Mammary epithelial cell (primary cell): ENCODE measurements around the gene HARS1.

ENCODE experiments used
- EZH2 ChIP-seq: IDR thresholded peaks from 2 replicates; pipeline ENCODE4 v1.6.1; 2012; ENCODE audit warnings: low read length, inconsistent platforms, borderline replicate concordance
- TF ChIP-seq, protein P1 (sequence below), 2 donors: IDR thresholded peaks in 1 of 2; conservative IDR thresholded peaks in 1 of 2; 2 replicates each; pipeline ENCODE4 v1.5.1; 2011 to 2012; ENCODE audit warnings: inconsistent platforms in 2 of 2, low read length in 2 of 2, mild to moderate bottlenecking in 2 of 2, control low read depth in 1 of 2, low read depth in 1 of 2; ENCODE audit not compliant: insufficient read depth in 1 of 2; ENCODE audit errors: extremely low read depth in 1 of 2

DNA sequence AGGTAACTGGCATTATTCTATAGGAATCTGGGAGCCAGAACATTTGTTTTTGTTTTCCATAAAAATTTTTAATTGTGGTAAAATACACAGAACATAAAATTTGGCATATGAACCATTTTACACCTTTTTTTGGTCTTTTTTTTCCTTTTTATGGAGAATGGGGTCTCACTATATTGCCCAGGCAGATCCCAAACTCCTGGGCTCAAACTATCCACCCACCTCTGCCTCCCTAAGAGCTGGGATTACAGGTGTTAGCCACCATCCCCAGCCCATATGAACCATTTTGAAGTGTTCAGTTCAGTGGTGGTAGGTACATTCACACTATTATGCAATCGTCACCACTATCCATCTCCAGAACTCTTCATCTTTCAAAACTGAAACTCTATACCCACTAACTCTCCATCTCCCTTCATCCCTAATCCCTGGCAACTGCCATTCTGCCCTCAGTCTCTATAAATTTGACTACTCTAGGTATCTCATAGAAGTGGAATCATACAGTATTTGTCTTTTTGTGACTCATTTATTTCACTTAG lies 22.5 kb upstream of the HARS1 start:
- TF ChIP-seq, protein P1, sequence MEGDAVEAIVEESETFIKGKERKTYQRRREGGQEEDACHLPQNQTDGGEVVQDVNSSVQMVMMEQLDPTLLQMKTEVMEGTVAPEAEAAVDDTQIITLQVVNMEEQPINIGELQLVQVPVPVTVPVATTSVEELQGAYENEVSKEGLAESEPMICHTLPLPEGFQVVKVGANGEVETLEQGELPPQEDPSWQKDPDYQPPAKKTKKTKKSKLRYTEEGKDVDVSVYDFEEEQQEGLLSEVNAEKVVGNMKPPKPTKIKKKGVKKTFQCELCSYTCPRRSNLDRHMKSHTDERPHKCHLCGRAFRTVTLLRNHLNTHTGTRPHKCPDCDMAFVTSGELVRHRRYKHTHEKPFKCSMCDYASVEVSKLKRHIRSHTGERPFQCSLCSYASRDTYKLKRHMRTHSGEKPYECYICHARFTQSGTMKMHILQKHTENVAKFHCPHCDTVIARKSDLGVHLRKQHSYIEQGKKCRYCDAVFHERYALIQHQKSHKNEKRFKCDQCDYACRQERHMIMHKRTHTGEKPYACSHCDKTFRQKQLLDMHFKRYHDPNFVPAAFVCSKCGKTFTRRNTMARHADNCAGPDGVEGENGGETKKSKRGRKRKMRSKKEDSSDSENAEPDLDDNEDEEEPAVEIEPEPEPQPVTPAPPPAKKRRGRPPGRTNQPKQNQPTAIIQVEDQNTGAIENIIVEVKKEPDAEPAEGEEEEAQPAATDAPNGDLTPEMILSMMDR (conservative IDR thresholded peaks at IDR 0.05 in 1 of 2, IDR thresholded peaks at IDR 0.05 in 1 of 2; ENCODE audit: extremely low read depth in 1 of 2, insufficient read depth in 1 of 2, low read depth in 1 of 2, low read length in 2 of 2), result no peak
- no peak for TF ChIP-seq EZH2
